Loucy (cell line): Measurements from ENCODE around the gene PLAAT3.

ENCODE experiments used
- CTCF ChIP-seq: fragments of 200-600 bp; sonication (generic); conservative IDR thresholded peaks from 2 replicates; pipeline ENCODE4 v1.5.1; 2014; ENCODE audit warnings: mild to moderate bottlenecking, antibody characterized with exemption, low read length
- EZH2phosphoT487 ChIP-seq: fragments of 200-600 bp; IDR thresholded peaks from 2 replicates; pipeline ENCODE4 v1.6.1; 2018; ENCODE audit warnings: antibody characterized with exemption, mild to moderate bottlenecking, moderate library complexity, borderline replicate concordance

GRCh38 chr11:63616953-63617352 is 2.7 kb upstream of the PLAAT3 start:
- TF ChIP-seq CTCF = no peak
- TF ChIP-seq EZH2phosphoT487 = no peak
